Parathyroid adenoma (tissue), 2 donors: ENCODE measurements around the gene ERICH3.

Experiments used
- H2AFZ ChIP-seq: fragments of 300-600 bp; sonication (generic); one replicate; pipeline ENCODE4 v1.7.0; 2017; ENCODE audit warnings: antibody characterized with exemption, mild to moderate bottlenecking
- H3K27ac ChIP-seq: fragments of 300-600 bp; sonication (generic); one replicate; pipeline ENCODE4 v1.7.0; 2017
- H3K27me3 ChIP-seq: fragments of 300-600 bp; sonication (generic); one replicate; pipeline ENCODE4 v1.7.0; 2017; ENCODE audit warnings: low read length; ENCODE audit not compliant: control insufficient read depth, insufficient read depth
- H3K36me3 ChIP-seq: fragments of 300-600 bp; sonication (generic); one replicate; pipeline ENCODE4 v1.7.0; 2017; ENCODE audit warnings: low read length; ENCODE audit not compliant: control insufficient read depth, insufficient read depth
- H3K4me1 ChIP-seq: fragments of 300-600 bp; sonication (generic); one replicate; pipeline ENCODE4 v1.7.0; 2017; ENCODE audit warnings: control low read depth
- H3K4me2 ChIP-seq: fragments of 300-600 bp; sonication (generic); one replicate; pipeline ENCODE4 v1.7.0; 2017; ENCODE audit warnings: low read length
- H3K4me3 ChIP-seq: fragments of 300-600 bp; sonication (generic); one replicate; pipeline ENCODE4 v1.7.0; 2017; ENCODE audit warnings: low read depth, low read length
- H3K79me2 ChIP-seq: fragments of 300-600 bp; sonication (generic); one replicate; pipeline ENCODE4 v1.7.0; 2017; ENCODE audit warnings: control low read depth
- H3K9ac ChIP-seq: fragments of 300-600 bp; sonication (generic); one replicate; pipeline ENCODE4 v1.7.0; 2017; ENCODE audit warnings: mild to moderate bottlenecking
- H3K9me3 ChIP-seq: fragments of 300-600 bp; sonication (generic); one replicate; pipeline ENCODE4 v1.7.0; 2017; ENCODE audit warnings: low read length; ENCODE audit not compliant: control insufficient read depth
- TF ChIP-seq, protein P1 (sequence below): fragments of 300-600 bp; sonication (generic); IDR thresholded peaks from one replicate; pipeline ENCODE4 v1.7.0; 2017; ENCODE audit warnings: antibody characterized with exemption, mild to moderate bottlenecking
- donor health status: primary hyperparathyroidism.

Gene ERICH3

DNA sequence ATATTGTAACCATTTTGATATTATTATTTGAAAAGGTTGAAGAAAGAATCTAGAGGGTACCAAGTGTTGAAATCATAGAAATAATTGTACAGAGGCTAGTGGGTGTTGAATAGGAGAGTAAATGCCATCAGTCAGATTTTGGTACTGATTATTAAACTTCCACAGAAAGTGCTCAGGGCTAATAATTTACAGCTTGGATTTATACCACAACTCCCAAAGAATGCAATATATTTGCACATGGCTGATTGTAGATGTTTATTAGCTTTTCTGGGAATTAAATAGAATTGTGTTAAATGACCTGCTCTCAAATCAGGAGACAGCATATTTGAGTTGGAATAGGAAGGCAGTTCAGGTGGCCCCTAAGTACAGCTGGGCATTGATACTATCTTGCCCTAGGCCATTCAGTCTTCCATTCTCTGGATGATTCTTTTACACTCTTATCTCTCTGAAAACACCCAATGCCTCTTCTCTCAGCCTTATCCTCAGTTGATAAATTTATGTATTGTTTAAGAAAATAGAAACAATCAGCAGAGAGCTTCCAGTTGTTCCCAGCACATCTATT, 63.7 kb downstream of the ERICH3 start:
- no peak overlapping the region for H3K4me3 ChIP-seq
- H3K4me1 ChIP-seq = no peaks in the 10 kb centered on the region
- no peak overlapping the region for H3K27ac ChIP-seq
- no peaks in the 10 kb centered on the region for H3K27me3 ChIP-seq
- H3K9ac ChIP-seq = no peak overlapping the region
- no peak overlapping the region for H2AFZ ChIP-seq
- no peaks in the 10 kb centered on the region for H3K79me2 ChIP-seq
- H3K9me3 ChIP-seq = no peaks in the 10 kb centered on the region
- H3K4me2 ChIP-seq = no peak overlapping the region
- H3K36me3 ChIP-seq = no peaks in the 10 kb centered on the region
- TF ChIP-seq, protein P1, sequence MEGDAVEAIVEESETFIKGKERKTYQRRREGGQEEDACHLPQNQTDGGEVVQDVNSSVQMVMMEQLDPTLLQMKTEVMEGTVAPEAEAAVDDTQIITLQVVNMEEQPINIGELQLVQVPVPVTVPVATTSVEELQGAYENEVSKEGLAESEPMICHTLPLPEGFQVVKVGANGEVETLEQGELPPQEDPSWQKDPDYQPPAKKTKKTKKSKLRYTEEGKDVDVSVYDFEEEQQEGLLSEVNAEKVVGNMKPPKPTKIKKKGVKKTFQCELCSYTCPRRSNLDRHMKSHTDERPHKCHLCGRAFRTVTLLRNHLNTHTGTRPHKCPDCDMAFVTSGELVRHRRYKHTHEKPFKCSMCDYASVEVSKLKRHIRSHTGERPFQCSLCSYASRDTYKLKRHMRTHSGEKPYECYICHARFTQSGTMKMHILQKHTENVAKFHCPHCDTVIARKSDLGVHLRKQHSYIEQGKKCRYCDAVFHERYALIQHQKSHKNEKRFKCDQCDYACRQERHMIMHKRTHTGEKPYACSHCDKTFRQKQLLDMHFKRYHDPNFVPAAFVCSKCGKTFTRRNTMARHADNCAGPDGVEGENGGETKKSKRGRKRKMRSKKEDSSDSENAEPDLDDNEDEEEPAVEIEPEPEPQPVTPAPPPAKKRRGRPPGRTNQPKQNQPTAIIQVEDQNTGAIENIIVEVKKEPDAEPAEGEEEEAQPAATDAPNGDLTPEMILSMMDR = no peak

DNA sequence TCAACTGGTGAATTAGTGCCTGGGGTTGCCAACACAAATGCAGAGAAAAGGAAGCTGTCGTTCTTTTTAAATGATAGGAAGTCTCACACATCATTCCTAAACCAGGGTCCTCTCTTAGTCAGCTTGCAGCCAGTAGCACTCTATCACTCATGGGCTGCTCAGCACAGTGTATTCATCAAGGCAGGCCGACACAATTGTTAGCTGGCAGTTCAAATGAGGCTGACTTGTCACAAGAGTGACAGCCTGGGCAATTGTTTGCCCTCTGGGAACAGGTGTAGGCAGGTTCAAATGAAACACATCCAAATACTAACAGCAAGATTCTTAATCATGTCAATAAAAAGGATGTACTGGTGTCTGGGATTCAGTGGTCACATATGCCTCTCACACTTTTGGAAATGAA, 76.9 kb downstream of the ERICH3 start:
- H3K9me3 ChIP-seq = no peaks in the 10 kb centered on the region
- no peaks in the 10 kb centered on the region for H3K79me2 ChIP-seq
- H2AFZ ChIP-seq = no peak overlapping the region
- no peak overlapping the region for H3K4me2 ChIP-seq
- no peak overlapping the region for H3K27ac ChIP-seq
- no peak overlapping the region for H3K4me3 ChIP-seq
- H3K4me1 ChIP-seq = no peaks in the 10 kb centered on the region
- no peaks in the 10 kb centered on the region for H3K36me3 ChIP-seq
- H3K27me3 ChIP-seq = no peaks in the 10 kb centered on the region
- no peak overlapping the region for H3K9ac ChIP-seq
- TF ChIP-seq, protein P1 = no peak

DNA sequence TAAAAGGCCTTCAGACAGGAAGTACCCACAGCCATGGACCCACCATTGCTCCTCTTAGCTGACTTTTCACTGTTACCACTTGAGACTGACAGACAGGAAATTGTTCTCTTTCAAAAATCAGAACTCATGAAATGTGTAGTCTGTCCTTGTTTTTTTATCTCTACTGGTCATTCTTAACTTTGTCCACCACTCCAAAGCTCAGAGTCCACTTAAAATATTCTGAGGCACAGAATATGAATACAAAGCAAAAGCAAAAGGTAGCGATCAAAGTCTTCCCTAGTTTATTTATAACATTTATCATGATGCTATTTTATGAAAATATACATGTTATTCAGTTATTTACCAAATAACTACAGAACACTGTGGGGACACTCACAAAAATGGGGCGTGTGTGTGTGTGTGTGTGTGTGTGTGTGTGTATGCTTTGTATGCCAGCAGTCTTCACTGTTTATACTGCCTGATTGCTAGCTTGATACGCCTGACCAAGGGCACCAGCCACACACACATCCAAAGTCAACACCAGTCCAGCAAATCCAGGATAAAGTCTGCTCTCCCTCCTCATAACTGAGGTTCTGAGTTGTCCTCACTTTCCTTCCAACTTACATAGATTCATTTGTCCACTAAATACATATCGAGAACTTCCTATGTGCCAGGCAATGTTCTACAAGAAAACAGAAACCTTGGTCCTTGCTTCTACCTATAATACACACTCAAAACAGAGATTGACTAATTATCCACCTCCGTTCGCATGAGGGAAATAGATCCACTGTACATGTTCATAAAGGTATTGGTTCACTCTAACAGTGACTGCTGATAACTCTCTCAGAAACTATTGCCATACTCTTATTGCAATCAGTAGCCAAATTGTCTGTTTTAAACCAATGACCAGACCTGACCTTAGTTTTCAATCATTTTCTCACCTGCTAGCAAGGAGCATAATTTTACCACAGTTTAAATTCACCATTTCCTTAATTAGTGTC, 79.4 kb downstream of the ERICH3 start:
- Histone ChIP-seq H3K36me3 (no peaks in the 10 kb centered on the region), H3K27ac (no peak overlapping the region), H3K4me3 (no peak overlapping the region), H3K79me2 (no peaks in the 10 kb centered on the region), H3K27me3 (no peaks in the 10 kb centered on the region), H3K9ac (no peak overlapping the region), H3K9me3 (no peaks in the 10 kb centered on the region), H2AFZ (no peak overlapping the region), H3K4me2 (no peak overlapping the region), H3K4me1 (no peaks in the 10 kb centered on the region)
- TF ChIP-seq, protein P1 = no peak

DNA sequence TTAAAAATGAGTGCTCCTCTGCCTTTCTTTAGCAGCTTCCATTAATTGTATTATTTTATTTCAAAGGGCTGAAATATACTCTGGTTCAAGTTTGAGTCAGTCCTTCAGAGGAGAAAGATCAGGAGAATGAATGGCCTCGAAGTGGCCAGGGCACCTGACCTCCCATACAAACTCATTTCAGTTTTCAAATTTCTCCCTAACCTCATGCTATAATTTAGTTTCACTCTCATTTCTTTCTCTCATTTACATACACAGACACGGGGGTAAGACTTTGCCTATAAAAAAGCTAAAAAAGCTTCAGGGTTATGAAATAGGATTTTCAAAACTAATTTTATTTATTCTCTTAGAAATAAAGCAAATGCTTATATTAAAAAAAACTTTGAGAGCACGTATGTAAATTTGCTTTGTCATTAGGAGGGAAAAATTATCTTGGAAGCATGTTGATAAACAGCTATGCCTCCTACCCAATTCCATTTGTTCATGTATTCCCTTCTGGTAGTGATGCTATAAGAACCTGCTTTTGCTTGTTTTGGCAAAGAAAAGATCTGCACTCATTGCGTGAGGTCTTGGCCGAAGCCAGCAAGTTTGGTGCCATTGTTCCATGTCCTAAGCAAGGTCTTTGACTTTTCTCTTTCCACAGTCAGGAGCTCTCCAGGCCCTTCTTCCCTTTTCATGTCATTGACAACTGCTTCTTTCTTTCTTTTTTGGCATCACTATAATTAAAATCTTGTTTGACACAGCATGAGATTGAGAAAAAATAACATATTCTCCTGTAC, 80.8 kb downstream of the ERICH3 start:
- Histone ChIP-seq H3K27ac (no peak overlapping the region), H3K9ac (no peak overlapping the region), H3K4me2 (no peak overlapping the region), H3K79me2 (no peaks in the 10 kb centered on the region), H3K27me3 (no peaks in the 10 kb centered on the region), H2AFZ (no peak overlapping the region), H3K4me3 (no peak overlapping the region), H3K9me3 (no peaks in the 10 kb centered on the region), H3K36me3 (no peaks in the 10 kb centered on the region), H3K4me1 (no peaks in the 10 kb centered on the region)
- TF ChIP-seq, protein P1 = no peak
